Measurements from ENCODE around the gene FAAH. TPM values are rescaled to one million over a fixed set of nuclear protein-coding genes. Genes with fewer than 3 reads are reported as not detected.

FAAH gene
- total RNA-seq, 1 experiment from 2014 or later: 2.1 TPM

- in situ Hi-C loops (cut with HindIII; ENCODE audit: low pct_unique_long_range_greater_than_20kb, low sequenced_read_pairs): no loop called here
Measured at GRCh38 chr1:46394872-46395465, 852 bp downstream of the FAAH start.

GRCh38 chr1:46396441-46397398 lies 2.6 kb downstream of the FAAH start:
- DNase-seq (ENCODE audit: low read depth, low spot score): no peak
- in situ Hi-C loops (cut with HindIII; ENCODE audit: low pct_unique_long_range_greater_than_20kb, low sequenced_read_pairs): no loop called here

More at GRCh38 chr1:46394872-46395465, 852 bp downstream of the FAAH start:
- no peak for DNase-seq (ENCODE audit: low read depth, low spot score)

GRCh38 chr1:46399307-46399706 lies 5.2 kb downstream of the FAAH start:
- DNase-seq (ENCODE audit: low read depth, low spot score): no peak
- in situ Hi-C loops (cut with HindIII; ENCODE audit: low pct_unique_long_range_greater_than_20kb, low sequenced_read_pairs): no loop called here

GRCh38 chr1:46400421-46400820 lies 6.3 kb downstream of the FAAH start:
- in situ Hi-C loops (cut with HindIII; ENCODE audit: low pct_unique_long_range_greater_than_20kb, low sequenced_read_pairs): no loop called here

GRCh38 chr1:46401154-46401913 lies 7.2 kb downstream of the FAAH start:
- in situ Hi-C loops (cut with HindIII; ENCODE audit: low pct_unique_long_range_greater_than_20kb, low sequenced_read_pairs): no loop called here
- DNase-seq (ENCODE audit: low read depth, low spot score): no peak

More at GRCh38 chr1:46400421-46400820, 6.3 kb downstream of the FAAH start:
- no peak for DNase-seq (ENCODE audit: low read depth, low spot score)

- peak; percentile 33 for DNase-seq (ENCODE audit: low read depth, low spot score)
- in situ Hi-C loops (cut with HindIII; ENCODE audit: low pct_unique_long_range_greater_than_20kb, low sequenced_read_pairs): no loop called here
Measured at GRCh38 chr1:46401964-46402626, 8.0 kb downstream of the FAAH start.

GRCh38 chr1:46403916-46404315 lies 9.8 kb downstream of the FAAH start:
- in situ Hi-C loops (cut with HindIII; ENCODE audit: low pct_unique_long_range_greater_than_20kb, low sequenced_read_pairs): no loop called here

GRCh38 chr1:46404482-46405196 lies 10.5 kb downstream of the FAAH start:
- peak; percentile 27 for DNase-seq (ENCODE audit: low read depth, low spot score)
- in situ Hi-C loops (cut with HindIII; ENCODE audit: low pct_unique_long_range_greater_than_20kb, low sequenced_read_pairs): no loop called here

More at GRCh38 chr1:46403916-46404315, 9.8 kb downstream of the FAAH start:
- no peak for DNase-seq (ENCODE audit: low read depth, low spot score)

- in situ Hi-C loops (cut with HindIII; ENCODE audit: low pct_unique_long_range_greater_than_20kb, low sequenced_read_pairs): no loop called here
Measured at GRCh38 chr1:46405197-46405555, 11.1 kb downstream of the FAAH start.

GRCh38 chr1:46405724-46406123 lies 11.6 kb downstream of the FAAH start:
- DNase-seq (ENCODE audit: low read depth, low spot score): no peak
- in situ Hi-C loops (cut with HindIII; ENCODE audit: low pct_unique_long_range_greater_than_20kb, low sequenced_read_pairs): no loop called here

More at GRCh38 chr1:46405197-46405555, 11.1 kb downstream of the FAAH start:
- DNase-seq (ENCODE audit: low read depth, low spot score): no peak

- DNase-seq (ENCODE audit: low read depth, low spot score): no peak
Measured at GRCh38 chr1:46406881-46407608, 12.9 kb downstream of the FAAH start.

GRCh38 chr1:46407636-46408035 lies 13.5 kb downstream of the FAAH start:
- DNase-seq (ENCODE audit: low read depth, low spot score): no peak
- in situ Hi-C loops (cut with HindIII; ENCODE audit: low pct_unique_long_range_greater_than_20kb, low sequenced_read_pairs): no loop called here

More at GRCh38 chr1:46406881-46407608, 12.9 kb downstream of the FAAH start:
- in situ Hi-C loops (cut with HindIII; ENCODE audit: low pct_unique_long_range_greater_than_20kb, low sequenced_read_pairs): no loop called here

GRCh38 chr1:46408356-46409062 lies 14.4 kb downstream of the FAAH start:
- DNase-seq (ENCODE audit: low read depth, low spot score): no peak
- in situ Hi-C loops (cut with HindIII; ENCODE audit: low pct_unique_long_range_greater_than_20kb, low sequenced_read_pairs): no loop called here

GRCh38 chr1:46409063-46409372 lies 14.9 kb downstream of the FAAH start:
- in situ Hi-C loops (cut with HindIII; ENCODE audit: low pct_unique_long_range_greater_than_20kb, low sequenced_read_pairs): no loop called here
- no peak for DNase-seq (ENCODE audit: low read depth, low spot score)

- in situ Hi-C loops (cut with HindIII; ENCODE audit: low pct_unique_long_range_greater_than_20kb, low sequenced_read_pairs): no loop called here
- no peak for DNase-seq (ENCODE audit: low read depth, low spot score)
Measured at GRCh38 chr1:46410156-46411009, 16.3 kb downstream of the FAAH start.
